ENCODE data around the gene SAMD9. TPM values are rescaled to one million over a fixed set of nuclear protein-coding genes. Genes with fewer than 3 reads are reported as not detected.
A peak's percentile ranks its signal among the peaks of the same experiment; 100 is the strongest.
"Not testable (repeated sequence)": the region's sequence is repeated elsewhere in the genome, so short reads cannot be mapped to it uniquely, and the experiment has no call there.

Gene SAMD9
- total RNA-seq, 8 experiments from 2014 or later = 0.04 to 154 (median 7.5) TPM; not detected in 1

- no peak for ATAC-seq (replicated peaks in 6 of 8)
- WGBS, 10 experiments = 7 to 83% (median 23%) methylated on average over 1 of the region's 1 CpG; no CpG with 5 or more reads in 4 of the 10 experiments
- no peak overlapping the region for H3K4me3 ChIP-seq
- H3K4me1 ChIP-seq (replicated peaks in 1 of 2) = no peaks in the 10 kb centered on the region
- no peak overlapping the region for H3K27ac ChIP-seq
- in situ Hi-C loops (cut with MboI; ENCODE audit: low pct_unique_long_range_greater_than_20kb in 2 of 9, low sequenced_read_pairs in 9 of 9, unreplicated experiment in 9 of 9) = no loop called here
Observed at GRCh38 chr7:93146036-93146435, 28.3 kb upstream of the SAMD9 start.

- in situ Hi-C loops (cut with MboI; ENCODE audit: low pct_unique_long_range_greater_than_20kb in 2 of 9, low sequenced_read_pairs in 9 of 9, unreplicated experiment in 9 of 9) = no loop called here
Observed at GRCh38 chr7:93145354-93145753, 27.6 kb upstream of the SAMD9 start.

GRCh38 chr7:93142127-93142526 lies 24.3 kb upstream of the SAMD9 start:
- in situ Hi-C loops (cut with MboI; ENCODE audit: low pct_unique_long_range_greater_than_20kb in 2 of 9, low sequenced_read_pairs in 9 of 9, unreplicated experiment in 9 of 9) = no loop called here
- Histone ChIP-seq H3K4me3 (no peak overlapping the region), H3K27ac (no peak overlapping the region), H3K4me1 (replicated peaks in 1 of 2) (no peaks in the 10 kb centered on the region)
- 17 to 100% (median 81%) methylated on average over 1 of the region's 1 CpG; no CpG with 5 or more reads in 2 of the 10 experiments for WGBS, 10 experiments
- ATAC-seq (replicated peaks in 6 of 8) = no peak

More at GRCh38 chr7:93145354-93145753, 27.6 kb upstream of the SAMD9 start:
- no peak overlapping the region for H3K4me3 ChIP-seq
- no peak for ATAC-seq (replicated peaks in 6 of 8)
- no peak overlapping the region for H3K27ac ChIP-seq
- 44 to 90% (median 72%) methylated on average over 1 to 3 of the region's 3 CpGs for WGBS, 10 experiments
- H3K4me1 ChIP-seq (replicated peaks in 1 of 2) = no peaks in the 10 kb centered on the region

- H3K4me1 ChIP-seq (replicated peaks in 1 of 2) = no peaks in the 10 kb centered on the region
- H3K27ac ChIP-seq = no peak overlapping the region
- ATAC-seq (replicated peaks in 6 of 8) = no peak
- in situ Hi-C loops (cut with MboI; ENCODE audit: low pct_unique_long_range_greater_than_20kb in 2 of 9, low sequenced_read_pairs in 9 of 9, unreplicated experiment in 9 of 9) = no loop called here
- 79 to 100% (median 81%) methylated on average over 1 to 3 of the region's 3 CpGs; no CpG with 5 or more reads in 3 of the 10 experiments for WGBS, 10 experiments
- no peak overlapping the region for H3K4me3 ChIP-seq
Observed at GRCh38 chr7:93140582-93141191, 22.9 kb upstream of the SAMD9 start.

- ATAC-seq (replicated peaks in 6 of 8) = no peak
- Histone ChIP-seq H3K4me3 (no peak overlapping the region), H3K27ac (no peak overlapping the region), H3K4me1 (replicated peaks in 1 of 2) (no peaks in the 10 kb centered on the region)
- WGBS, 10 experiments = 46 to 100% (median 88%) methylated on average over 1 to 3 of the region's 4 CpGs; no CpG with 5 or more reads in 3 of the 10 experiments
- in situ Hi-C loops (cut with MboI; ENCODE audit: low pct_unique_long_range_greater_than_20kb in 2 of 9, low sequenced_read_pairs in 9 of 9, unreplicated experiment in 9 of 9) = no loop called here
Observed at GRCh38 chr7:93138576-93138975, 20.8 kb upstream of the SAMD9 start.

- Histone ChIP-seq H3K27ac (no peak overlapping the region), H3K4me3 (no peak overlapping the region), H3K4me1 (replicated peaks in 1 of 2) (no peaks in the 10 kb centered on the region)
- ATAC-seq (replicated peaks in 6 of 8) = no peak
- in situ Hi-C loops (cut with MboI; ENCODE audit: low pct_unique_long_range_greater_than_20kb in 2 of 9, low sequenced_read_pairs in 9 of 9, unreplicated experiment in 9 of 9) = no loop called here
- WGBS, 10 experiments = 80 to 100% (median 88%) methylated on average over 1 of the region's 1 CpG; no CpG with 5 or more reads in 7 of the 10 experiments
Observed at GRCh38 chr7:93133005-93133404, 15.2 kb upstream of the SAMD9 start.

- WGBS, 10 experiments = 20 to 100% (median 85%) methylated on average over 1 to 3 of the region's 3 CpGs; no CpG with 5 or more reads in 1 of the 10 experiments
Observed at GRCh38 chr7:93132216-93132615, 14.4 kb upstream of the SAMD9 start.

GRCh38 chr7:93126954-93127353 lies 9.2 kb upstream of the SAMD9 start:
- 25 to 100% (median 79%) methylated on average over 1 of the region's 1 CpG; no CpG with 5 or more reads in 2 of the 10 experiments for WGBS, 10 experiments
- H3K4me3 ChIP-seq; H3K27ac ChIP-seq; in situ Hi-C loops (cut with MboI; ENCODE audit: low pct_unique_long_range_greater_than_20kb in 2 of 9, low sequenced_read_pairs in 9 of 9, unreplicated experiment in 9 of 9); H3K4me1 ChIP-seq (replicated peaks in 1 of 2); ATAC-seq (replicated peaks in 6 of 8): not testable (repeated sequence)

More at GRCh38 chr7:93132216-93132615, 14.4 kb upstream of the SAMD9 start:
- Histone ChIP-seq H3K4me3 (no peak overlapping the region), H3K4me1 (replicated peaks in 1 of 2) (no peaks in the 10 kb centered on the region), H3K27ac (no peak overlapping the region)
- ATAC-seq (replicated peaks in 6 of 8) = no peak
- in situ Hi-C loops (cut with MboI; ENCODE audit: low pct_unique_long_range_greater_than_20kb in 2 of 9, low sequenced_read_pairs in 9 of 9, unreplicated experiment in 9 of 9) = no loop called here

GRCh38 chr7:93123532-93123931 lies 5.8 kb upstream of the SAMD9 start:
- H3K4me3 ChIP-seq; in situ Hi-C loops (cut with MboI; ENCODE audit: low pct_unique_long_range_greater_than_20kb in 2 of 9, low sequenced_read_pairs in 9 of 9, unreplicated experiment in 9 of 9); ATAC-seq (replicated peaks in 6 of 8); H3K4me1 ChIP-seq (replicated peaks in 1 of 2); H3K27ac ChIP-seq: not testable (repeated sequence)
- 57 to 100% (median 83%) methylated on average over 1 to 3 of the region's 3 CpGs; no CpG with 5 or more reads in 1 of the 10 experiments for WGBS, 10 experiments

GRCh38 chr7:93120592-93121549 lies 3.1 kb upstream of the SAMD9 start:
- no peak overlapping the region for H3K4me3 ChIP-seq
- in situ Hi-C loops (cut with MboI; ENCODE audit: low pct_unique_long_range_greater_than_20kb in 2 of 9, low sequenced_read_pairs in 9 of 9, unreplicated experiment in 9 of 9) = no loop called here
- no peak for ATAC-seq (replicated peaks in 6 of 8)
- H3K4me1 ChIP-seq (replicated peaks in 1 of 2) = no peaks in the 10 kb centered on the region
- WGBS, 10 experiments = 47 to 100% (median 83%) methylated on average over 1 to 9 of the region's 12 CpGs; no CpG with 5 or more reads in 1 of the 10 experiments
- H3K27ac ChIP-seq = no peak overlapping the region

GRCh38 chr7:93119191-93119905 lies 1.6 kb upstream of the SAMD9 start:
- peak in 1 of 8 experiments; percentile 4 for ATAC-seq (replicated peaks in 6 of 8)
- Histone ChIP-seq H3K4me3 (no peak overlapping the region), H3K27ac (no peak overlapping the region), H3K4me1 (replicated peaks in 1 of 2) (no peaks in the 10 kb centered on the region)
- in situ Hi-C loops (cut with MboI; ENCODE audit: low pct_unique_long_range_greater_than_20kb in 2 of 9, low sequenced_read_pairs in 9 of 9, unreplicated experiment in 9 of 9) = no loop called here
- WGBS, 10 experiments = 41 to 90% (median 80%) methylated on average over 1 to 3 of the region's 4 CpGs; no CpG with 5 or more reads in 5 of the 10 experiments

- in situ Hi-C loops (cut with MboI; ENCODE audit: low pct_unique_long_range_greater_than_20kb in 2 of 9, low sequenced_read_pairs in 9 of 9, unreplicated experiment in 9 of 9) = no loop called here
- peak in 1 of 8 experiments; percentile 14 for ATAC-seq (replicated peaks in 6 of 8)
- WGBS, 10 experiments = 40 to 100% (median 67%) methylated on average over 1 of the region's 1 CpG; no CpG with 5 or more reads in 7 of the 10 experiments
- H3K27ac ChIP-seq = no peak overlapping the region
- no peaks in the 10 kb centered on the region for H3K4me1 ChIP-seq (replicated peaks in 1 of 2)
- H3K4me3 ChIP-seq = no peak overlapping the region
Observed at GRCh38 chr7:93117327-93117726, 452 bp downstream of the SAMD9 start.
